ENCODE results near the gene NOTUM. TPM values are rescaled to one million over a fixed set of nuclear protein-coding genes. Genes with fewer than 3 reads are reported as not detected.

The NOTUM gene
- total and polyA plus RNA-seq, 8 donors: 0.37 to 3.8 (median 0.58) TPM; not detected in 3

DNA sequence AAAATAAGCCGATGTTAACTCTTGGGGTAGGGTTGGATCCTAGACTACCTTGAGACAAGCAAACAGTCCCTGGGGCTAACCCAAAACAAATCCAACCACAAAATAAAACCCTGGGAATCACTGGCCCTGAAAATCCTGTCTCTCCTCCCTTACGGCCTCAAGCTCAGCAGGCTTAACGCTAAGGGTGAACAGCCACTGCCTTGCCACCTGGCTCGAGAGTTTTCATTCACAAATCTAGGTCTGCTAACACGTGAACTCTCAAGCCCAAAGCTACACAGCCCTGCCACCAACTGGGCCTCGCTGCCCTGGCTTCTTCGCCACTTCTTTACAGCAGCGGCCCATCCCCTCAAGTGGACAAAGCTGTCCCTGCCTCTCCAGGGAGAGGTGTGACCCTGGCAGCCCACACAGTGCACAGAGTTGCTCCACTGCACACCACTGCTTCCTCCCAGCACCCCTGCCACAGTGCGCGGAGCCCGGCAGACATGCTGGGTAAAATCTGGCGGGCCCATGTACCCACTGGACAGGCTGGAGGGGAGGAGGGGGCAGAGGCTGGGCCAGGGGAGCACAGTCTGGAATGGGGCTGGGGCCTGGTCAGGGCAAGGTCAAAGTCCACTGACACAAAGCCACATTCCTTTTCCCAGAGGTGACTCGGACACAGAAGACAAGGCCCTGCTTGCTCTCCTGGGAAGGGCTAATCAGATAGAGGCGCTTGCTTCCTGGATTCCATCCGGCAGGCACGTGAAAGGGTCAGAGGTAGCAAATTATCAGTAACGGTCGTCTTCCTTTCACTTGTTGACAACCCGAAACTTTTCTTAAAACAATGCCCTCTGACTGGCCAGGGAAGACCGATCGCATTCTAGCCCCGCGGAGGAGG, 50.8 kb downstream of the NOTUM start:
- TF ChIP-seq POLR2A (IDR thresholded peaks at IDR 0.05) (no peak), POLR2AphosphoS5 (IDR thresholded peaks at IDR 0.05) (peak in 2 of 3 donors; percentile 42 to 50)
- Histone ChIP-seq H3K36me3 (peaks cover 61 to 77% (median 75%) of the 10 kb centered on the region in 4 donors), H3K4me1 (peaks cover 8 to 46% (median 34%) of the 10 kb centered on the region in 4 donors), H3K4me3 (peak overlapping the region; percentile 67 to 82 (median 76)), H3K27me3 (no peaks in the 10 kb centered on the region), H3K9me3 (no peaks in the 10 kb centered on the region), H3K27ac (peak overlapping the region; percentile 74 to 91 (median 85))
- 22 to 35% (median 27%) methylated on average over 20 to 23 of the region's 23 CpGs for WGBS, 5 donors
- DNase-seq: peak; percentile 62 to 74
- intact Hi-C loops (cut with DNase I; ENCODE audit: low total_unique reads): no loop called here

DNA sequence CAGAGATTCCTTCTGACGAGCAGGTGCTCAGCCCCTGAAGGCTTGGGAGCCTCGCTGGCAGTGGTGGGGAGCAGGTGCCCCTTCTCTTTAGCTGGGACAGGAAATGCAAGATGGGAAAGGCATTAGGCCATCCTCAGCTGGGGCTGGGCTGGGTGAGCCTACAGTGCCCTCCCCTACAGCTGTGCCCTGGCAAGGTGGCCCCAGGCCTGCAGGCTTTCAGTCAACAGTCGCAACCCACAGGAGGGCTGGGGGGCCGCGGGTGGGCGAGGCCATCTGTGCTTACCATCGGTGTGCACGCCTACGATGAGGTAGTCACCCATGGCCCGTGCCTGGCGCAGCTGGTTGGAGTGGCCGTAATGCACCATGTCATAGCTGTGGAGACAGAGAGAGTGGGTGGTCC, 51.8 kb downstream of the NOTUM start:
- Histone ChIP-seq H3K27me3 (no peaks in the 10 kb centered on the region), H3K4me1 (peaks cover 8 to 46% (median 33%) of the 10 kb centered on the region in 4 donors), H3K36me3 (peaks cover 59 to 77% (median 75%) of the 10 kb centered on the region in 4 donors), H3K4me3 (no peak overlapping the region), H3K9me3 (no peaks in the 10 kb centered on the region), H3K27ac (no peak overlapping the region)
- no peak for DNase-seq
- intact Hi-C loops (cut with DNase I; ENCODE audit: low total_unique reads): no loop called here
- TF ChIP-seq POLR2AphosphoS5 (IDR thresholded peaks at IDR 0.05) (no peak), POLR2A (IDR thresholded peaks at IDR 0.05) (no peak), CTCF (IDR thresholded peaks at IDR 0.05) (no peak), EP300 (IDR thresholded peaks at IDR 0.05) (no peak)
- WGBS, 5 donors: 77 to 97% (median 91%) methylated on average over 7 to 12 of the region's 12 CpGs

DNA sequence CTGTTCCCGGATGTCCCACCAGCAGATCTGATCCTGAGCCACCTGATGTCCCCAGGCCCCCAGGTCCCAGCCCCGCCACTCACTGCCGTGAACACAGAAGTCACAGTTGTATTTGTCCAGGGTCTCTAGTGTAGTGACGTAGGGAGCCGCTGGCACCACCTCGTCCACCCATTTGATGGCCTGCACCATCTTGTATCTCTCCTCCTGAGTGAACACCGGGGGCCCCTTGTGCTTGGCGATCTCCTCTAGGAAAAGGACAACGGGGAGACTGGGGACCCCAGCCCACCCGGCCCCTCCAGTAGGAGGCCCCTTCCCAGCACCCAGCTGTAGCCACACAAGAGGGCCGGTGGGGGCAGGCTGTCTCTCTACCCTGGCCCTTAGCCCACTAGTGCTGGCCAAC, 52.2 kb downstream of the NOTUM start:
- H3K4me3 ChIP-seq: no peak overlapping the region
- H3K27ac ChIP-seq: no peak overlapping the region
- no peak for DNase-seq
- intact Hi-C loops (cut with DNase I; ENCODE audit: low total_unique reads): no loop called here
- no peaks in the 10 kb centered on the region for H3K9me3 ChIP-seq
- peaks cover 8 to 46% (median 33%) of the 10 kb centered on the region in 4 donors for H3K4me1 ChIP-seq
- WGBS, 5 donors: 93 to 98% (median 95%) methylated on average over 5 to 11 of the region's 11 CpGs
- no peak for TF ChIP-seq EP300 (IDR thresholded peaks at IDR 0.05)
- TF ChIP-seq POLR2A (IDR thresholded peaks at IDR 0.05): no peak
- TF ChIP-seq CTCF (IDR thresholded peaks at IDR 0.05): no peak
- TF ChIP-seq POLR2AphosphoS5 (IDR thresholded peaks at IDR 0.05): no peak
- peaks cover 55 to 77% (median 75%) of the 10 kb centered on the region in 4 donors for H3K36me3 ChIP-seq
- no peaks in the 10 kb centered on the region for H3K27me3 ChIP-seq

DNA sequence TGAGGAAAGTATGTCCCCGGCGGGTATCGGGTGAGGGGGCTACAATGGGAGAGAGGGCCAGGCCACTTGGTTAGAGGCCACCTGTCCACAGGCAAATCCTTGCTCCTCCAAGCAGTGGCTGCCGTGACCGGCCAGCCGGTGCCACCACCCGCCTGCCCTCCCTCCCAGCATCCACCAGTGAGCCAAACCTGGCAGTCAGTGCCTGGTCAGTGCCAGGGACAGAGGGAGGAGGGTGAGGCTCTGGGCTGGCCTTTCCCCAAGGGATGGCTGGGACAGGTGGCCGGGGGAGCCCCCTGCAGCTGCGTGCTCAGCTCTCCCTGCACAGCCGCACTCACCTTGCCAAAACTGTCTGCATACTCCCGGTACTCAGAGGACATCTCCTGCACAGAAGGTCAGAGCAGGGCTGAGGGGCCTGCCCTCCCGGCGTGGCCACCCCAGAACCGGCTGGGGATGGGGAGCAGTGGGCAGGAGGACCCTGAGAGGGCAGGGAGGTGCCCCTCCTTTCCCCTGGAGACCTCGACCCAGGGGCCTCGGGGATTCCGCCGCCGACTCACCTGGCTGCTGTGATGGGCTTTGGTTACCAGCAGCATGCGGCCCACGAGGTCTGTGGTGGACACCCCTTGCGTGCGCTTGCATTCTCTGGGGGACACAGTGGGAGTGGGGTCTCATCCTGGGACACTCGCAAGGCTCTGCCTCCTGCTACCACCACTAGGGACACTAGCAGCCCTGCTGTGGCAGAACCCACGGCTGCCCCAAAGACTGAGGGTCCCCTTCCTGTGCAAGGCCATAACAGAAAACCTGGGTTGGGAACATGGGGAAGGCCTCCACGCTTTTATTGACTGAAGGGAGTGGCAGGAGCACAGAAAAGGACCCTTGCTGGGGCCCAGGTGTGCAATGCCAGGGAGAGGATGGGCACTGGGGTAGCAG, 53.5 kb downstream of the NOTUM start:
- peaks cover 0 to 10% (median 5%) of the 10 kb centered on the region in 3 donors for H3K27me3 ChIP-seq
- intact Hi-C loops (cut with DNase I; ENCODE audit: low total_unique reads): no loop called here

More for the DNA sequence above, 53.5 kb downstream of the NOTUM start:
- Histone ChIP-seq H3K4me3 (no peak overlapping the region), H3K36me3 (peaks cover 42 to 71% (median 63%) of the 10 kb centered on the region in 4 donors), H3K4me1 (peaks cover 11 to 50% (median 37%) of the 10 kb centered on the region in 4 donors), H3K9me3 (no peaks in the 10 kb centered on the region), H3K27ac (no peak overlapping the region)
- DNase-seq: no peak
- 91 to 95% (median 93%) methylated on average over 20 to 26 of the region's 26 CpGs for WGBS, 5 donors
- TF ChIP-seq POLR2A (IDR thresholded peaks at IDR 0.05) (no peak), CTCF (IDR thresholded peaks at IDR 0.05) (no peak), POLR2AphosphoS5 (IDR thresholded peaks at IDR 0.05) (no peak), EP300 (IDR thresholded peaks at IDR 0.05) (no peak)
